Right forelimb (tissue), 1 donor: ENCODE data around the gene PAQR5.
A peak's percentile ranks its signal among the peaks of the same experiment; 100 is the strongest.

Experiments used
- DNase-seq: peaks from one replicate; pipeline ENCODE4 v3.0.0-alpha.2; 2018

The PAQR5 gene

GRCh38 chr15:69394556-69395282, 96.0 kb downstream of the PAQR5 start:
- peak; percentile 93 for DNase-seq

- no peak for DNase-seq
These were observed 96.7 kb downstream of the PAQR5 start for GRCh38 chr15:69395460-69395859.

- DNase-seq: peak; percentile 23
These were observed 97.3 kb downstream of the PAQR5 start for GRCh38 chr15:69395991-69396390.

DNA sequence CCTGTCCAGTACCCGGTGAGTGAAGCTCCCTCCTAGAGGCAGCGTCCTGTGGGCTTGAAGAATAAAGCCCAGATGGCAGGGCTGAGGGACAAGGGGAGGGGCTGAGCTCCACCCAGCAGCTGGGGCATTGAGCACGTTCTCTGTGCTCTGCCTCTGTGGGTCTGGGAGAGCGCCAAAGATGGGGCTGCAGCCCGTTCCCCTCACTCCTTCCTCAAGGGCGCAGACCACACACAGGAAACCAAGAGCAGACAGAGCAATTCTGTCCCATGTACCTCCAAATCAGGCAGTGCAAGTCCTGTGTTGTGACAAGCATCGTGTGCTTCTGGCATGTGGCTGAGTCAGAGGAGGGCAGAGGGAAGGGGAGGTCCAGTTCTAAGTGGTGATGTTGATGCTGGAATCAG, 99.8 kb downstream of the PAQR5 start:
- DNase-seq: peak; percentile 42

GRCh38 chr15:69400850-69401249, 102.1 kb downstream of the PAQR5 start:
- peak; percentile 7 for DNase-seq

DNA sequence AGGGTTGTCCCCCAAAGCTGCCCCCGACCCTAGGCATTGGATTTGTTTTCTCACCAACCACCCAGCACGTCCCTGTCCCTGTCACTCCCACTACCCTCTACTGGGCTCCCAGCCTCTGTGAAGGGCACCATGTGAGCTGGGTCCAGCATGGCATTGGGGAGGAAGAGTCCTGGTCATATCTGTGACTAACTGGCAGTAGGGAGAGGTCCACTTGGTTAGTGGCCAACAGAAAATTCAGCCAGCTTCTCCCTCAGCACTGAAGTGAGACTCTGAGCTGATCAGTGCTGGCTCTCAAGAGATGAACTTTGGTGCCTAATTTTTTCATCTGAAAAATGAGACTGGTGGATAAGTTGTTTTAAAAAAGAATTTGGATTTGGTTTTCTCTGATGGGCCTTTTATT, 104.1 kb downstream of the PAQR5 start:
- DNase-seq: no peak

DNA sequence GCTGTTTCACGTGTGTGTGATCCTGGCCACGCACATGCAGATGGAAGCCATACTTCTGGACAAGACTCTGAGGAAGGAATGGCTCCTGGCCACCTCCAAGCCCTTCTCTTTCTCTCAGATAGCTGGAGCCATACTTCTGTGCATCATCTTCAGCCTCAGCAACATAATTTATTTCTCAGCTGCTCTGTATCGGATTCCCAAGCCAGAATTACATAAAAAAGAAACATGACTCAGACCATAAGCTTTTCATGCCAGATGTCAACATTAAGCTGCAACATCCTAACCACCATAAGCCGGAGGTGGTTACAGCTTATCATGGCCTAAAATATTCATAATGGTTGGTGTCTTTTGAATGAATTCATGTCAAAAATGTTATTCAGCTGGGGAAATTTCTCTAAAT, 104.9 kb downstream of the PAQR5 start:
- DNase-seq: peak; percentile 36

- DNase-seq: no peak
These were observed 106.4 kb downstream of the PAQR5 start for GRCh38 chr15:69405110-69405509.

DNA sequence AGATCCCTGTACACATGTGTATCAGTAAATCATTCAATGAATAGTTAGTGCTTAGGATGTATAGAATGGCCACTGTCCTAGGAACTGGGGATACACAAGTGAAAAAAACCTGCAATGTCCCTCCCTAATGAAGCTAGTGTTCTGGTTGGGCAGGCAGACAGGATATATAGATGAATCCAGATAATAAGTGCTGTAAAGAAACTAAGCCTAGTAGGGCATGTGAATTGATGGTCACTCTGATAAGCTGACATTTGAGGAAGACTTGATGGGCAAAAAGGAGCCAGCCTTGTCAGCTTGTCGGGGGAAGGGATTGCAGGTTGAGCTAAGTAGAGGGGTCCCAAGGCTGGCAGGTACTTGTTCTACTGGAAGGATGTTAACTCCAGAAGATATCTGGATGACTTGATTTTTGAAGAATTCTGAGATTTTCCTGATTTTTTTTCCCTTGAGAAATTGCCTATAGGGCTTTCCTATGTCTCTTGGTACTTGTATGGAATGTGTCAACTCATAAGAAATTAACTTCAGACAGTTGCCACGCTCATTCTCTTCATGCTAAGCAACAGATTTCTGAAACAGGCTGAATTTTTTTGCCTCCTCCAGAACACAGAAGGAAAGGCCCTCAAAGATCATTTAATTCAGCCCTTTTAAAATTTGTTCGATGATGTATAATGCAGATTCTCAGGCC, 109.1 kb downstream of the PAQR5 start:
- no peak for DNase-seq

DNA sequence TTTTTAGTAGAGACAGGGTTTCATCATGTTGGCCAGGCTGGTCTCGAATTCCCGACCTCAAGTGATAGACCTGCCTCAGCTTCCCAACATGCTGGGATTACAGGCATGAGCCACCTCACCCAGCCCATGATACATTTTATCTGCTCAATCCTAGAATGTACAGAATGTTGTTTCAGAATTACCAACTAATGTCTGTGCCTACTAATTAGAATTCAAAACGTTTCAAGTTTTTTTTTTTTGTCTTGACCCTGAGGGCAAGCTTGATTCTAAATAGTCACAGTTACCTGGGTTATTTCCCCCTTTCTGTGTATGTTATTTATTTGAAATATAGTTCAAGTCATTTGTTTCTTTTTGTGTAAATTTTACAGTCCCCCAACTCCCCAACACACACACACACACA, 110.1 kb downstream of the PAQR5 start:
- DNase-seq: no peak

DNA sequence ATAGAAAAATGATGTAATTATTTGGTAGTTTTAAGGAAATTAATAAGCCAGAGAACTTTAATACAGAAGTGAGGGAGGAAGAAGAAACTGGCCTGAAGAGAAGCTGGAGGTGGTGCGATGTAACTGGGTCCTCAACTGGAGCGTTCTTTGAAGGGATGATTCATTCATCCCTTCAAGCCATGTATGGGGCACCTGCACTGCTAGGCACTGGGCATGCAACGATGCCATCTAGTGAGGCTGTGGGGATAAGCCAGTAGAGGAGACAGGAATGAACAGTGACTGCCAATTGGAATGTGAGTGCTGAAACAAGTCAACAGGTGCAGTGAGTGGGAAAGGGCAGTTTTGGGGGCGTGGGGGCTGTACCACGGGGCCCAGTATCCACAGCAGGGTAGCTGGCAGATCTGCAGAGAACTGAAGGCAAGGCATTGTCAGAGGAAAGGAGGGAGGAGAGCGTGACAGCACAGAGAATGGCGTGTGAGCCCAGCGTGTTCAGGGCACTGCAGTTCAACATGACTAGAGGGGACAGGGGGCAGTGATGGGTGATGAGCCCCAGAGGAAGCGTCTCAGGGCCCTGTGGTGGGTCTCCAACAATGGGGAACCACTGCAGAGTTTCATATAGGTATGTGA, 111.6 kb downstream of the PAQR5 start:
- DNase-seq: no peak

DNA sequence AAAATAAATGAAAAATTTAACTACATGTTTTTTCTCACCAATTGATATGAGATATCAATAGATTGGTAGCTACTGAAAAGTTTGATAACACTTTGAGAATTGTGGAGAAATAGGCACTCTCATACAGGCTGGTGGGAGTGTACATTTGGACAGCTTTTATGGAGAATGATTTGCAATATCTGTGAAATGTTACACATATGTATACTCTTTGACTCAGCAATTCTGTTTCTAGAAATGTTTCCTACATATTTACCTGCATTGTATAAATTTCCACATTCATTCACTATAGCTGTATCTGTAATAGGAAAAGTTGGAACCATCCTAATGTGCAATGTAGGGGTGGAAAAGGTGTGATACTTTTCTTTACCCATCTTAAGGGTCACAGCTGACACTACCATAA, 113.6 kb downstream of the PAQR5 start:
- no peak for DNase-seq

DNA sequence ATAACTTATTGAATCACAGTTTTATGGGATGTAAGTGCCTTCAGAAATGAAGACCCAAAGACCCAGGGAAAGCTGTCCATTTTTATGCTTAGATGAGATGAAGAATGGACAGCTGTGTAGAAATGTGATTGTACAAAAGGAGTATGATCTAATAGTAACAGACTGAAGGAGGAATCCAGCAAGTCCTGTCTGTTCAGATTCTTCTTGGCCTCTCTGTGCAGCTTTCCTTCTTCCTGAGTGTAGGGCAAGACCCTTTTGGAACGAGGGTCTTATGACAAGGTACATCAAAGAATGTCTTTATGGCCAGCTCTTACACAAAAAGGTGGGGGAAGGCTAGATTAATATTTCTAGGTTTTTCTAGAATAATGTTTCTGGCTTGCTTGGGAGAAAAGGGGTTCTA, 114.0 kb downstream of the PAQR5 start:
- DNase-seq: no peak

DNA sequence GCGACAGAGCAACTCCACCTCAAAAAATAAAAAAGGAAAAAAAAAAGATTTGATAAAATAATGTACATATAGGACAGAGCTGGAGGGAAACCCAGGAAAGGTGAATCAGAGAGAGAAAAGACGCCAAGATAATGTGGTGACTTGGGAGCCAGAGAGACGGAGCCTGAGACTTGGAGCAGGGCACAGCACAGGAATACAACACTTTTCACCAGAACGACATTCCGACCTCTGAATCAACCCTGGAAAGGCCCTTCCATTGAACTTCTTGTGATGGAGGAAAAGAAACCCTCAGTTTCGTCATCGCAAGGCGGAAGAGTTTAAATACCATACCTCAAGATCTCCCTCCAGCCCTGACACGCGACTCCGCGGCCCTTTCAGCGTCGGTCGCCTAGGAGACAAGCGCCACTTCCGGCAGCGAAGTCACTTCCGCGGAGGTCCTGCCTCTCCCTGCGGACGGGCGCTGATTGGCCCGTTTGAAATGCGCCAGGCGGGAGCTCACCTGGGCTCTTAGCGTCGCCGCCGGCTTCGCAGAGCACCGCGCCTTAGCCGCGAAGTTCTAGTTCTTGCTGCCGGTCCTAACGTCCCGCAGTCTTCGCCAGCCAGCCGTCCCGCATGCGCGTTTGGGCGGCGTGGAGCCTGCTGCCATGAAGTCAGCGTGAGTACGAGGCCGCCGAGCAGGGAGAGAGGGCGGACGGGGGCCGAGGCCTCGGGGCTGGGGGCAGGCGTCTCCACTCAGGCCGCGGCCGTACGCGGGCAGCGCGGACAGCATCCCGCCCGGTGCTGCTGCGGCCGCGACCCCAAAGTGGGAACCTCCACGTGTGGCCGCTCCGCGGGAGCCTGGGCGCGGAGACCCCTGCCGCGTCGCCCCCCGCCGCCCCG, 115.3 kb downstream of the PAQR5 start, which contains the start of gene KIF23:
KIF23 (plus strand) TSS at position 528 of the 879 bp plus-strand sequence; CDS start at position 645, 117 bp downstream.
- peak; percentile 93 for DNase-seq

- peak; percentile 67 for DNase-seq
These were observed 116.0 kb downstream of the PAQR5 start for GRCh38 chr15:69414701-69415167.

- no peak for DNase-seq
These were observed 116.7 kb downstream of the PAQR5 start for GRCh38 chr15:69415381-69415780.

GRCh38 chr15:69417581-69417980, 118.9 kb downstream of the PAQR5 start:
- no peak for DNase-seq

- DNase-seq: no peak
These were observed 122.8 kb downstream of the PAQR5 start for GRCh38 chr15:69421498-69421897.

DNA sequence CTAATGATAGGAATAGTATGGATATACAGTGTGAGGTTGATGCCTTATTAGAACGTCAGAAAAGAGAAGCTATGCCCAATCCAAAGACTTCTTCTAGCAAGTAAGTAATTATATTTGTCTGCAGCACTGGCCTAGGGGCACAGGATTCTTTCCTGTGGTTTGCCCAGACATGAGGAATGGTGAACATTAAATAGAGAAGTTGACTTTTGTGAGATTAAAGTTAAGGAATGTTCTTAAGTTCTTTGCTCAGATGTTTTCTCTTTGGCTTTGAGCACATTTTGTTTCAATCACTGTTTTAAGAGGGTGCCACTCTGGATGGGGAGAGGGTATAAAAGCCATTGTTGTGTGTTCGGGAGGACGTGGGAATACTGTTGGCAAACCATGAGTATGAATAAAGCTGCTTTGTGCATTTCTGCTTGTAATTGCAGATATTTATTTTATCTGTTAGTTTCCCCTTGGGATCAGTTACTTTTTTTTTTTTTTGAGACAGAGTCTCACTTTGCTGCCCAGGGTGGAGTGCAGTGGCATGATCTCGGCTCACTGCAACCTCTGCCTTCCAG, 123.7 kb downstream of the PAQR5 start:
- DNase-seq: no peak

- no peak for DNase-seq
These were observed 125.3 kb downstream of the PAQR5 start for GRCh38 chr15:69424001-69424400.

DNA sequence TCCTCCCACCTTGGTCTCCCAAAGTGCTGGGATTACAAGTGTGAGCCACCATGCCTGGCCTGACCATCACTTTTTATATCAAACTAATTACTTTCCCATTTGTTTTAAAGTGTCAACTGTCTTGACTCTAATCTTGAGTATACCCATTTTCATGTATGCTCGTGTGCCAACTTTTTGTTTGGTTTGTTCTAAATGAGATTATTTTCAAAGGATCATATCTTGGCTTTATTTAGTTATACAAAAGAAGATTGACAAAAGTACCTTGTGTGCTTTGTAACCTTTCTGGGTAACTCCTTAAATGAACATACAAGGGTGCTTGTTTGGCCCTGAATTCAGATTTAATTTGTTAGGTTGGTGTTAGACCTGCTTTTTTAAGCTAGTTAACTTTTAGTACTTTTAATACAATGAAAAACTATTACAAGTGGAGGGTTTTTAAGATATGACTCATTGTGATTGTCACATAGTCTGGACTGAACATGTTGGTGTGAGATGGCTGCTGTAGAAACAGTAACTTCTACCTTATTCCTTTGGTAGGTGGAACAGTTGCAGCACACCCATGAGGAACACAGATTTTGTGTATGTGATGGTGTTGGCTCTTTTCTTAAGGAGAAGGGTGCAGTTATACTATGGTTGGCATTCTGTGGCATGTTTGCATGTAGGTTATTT, 126.2 kb downstream of the PAQR5 start:
- no peak for DNase-seq

GRCh38 chr15:69433831-69434230, 135.1 kb downstream of the PAQR5 start:
- no peak for DNase-seq
